HL-60 (cell line): ENCODE results near the gene EBF3.

Source experiments
- DNase-seq, 2 experiments: peaks; one replicate each; pipeline ENCODE4 v3.0.0-alpha.2; 2010 to 2020; ENCODE audit warnings: low read depth in 1 of 2, low spot score in 1 of 2
- H3K27ac ChIP-seq: fragments of 250-450 bp; sonication (Bioruptor Pico); replicated peaks from 2 replicates; pipeline ENCODE4 v1.5.1; 2020; ENCODE audit warnings: mild to moderate bottlenecking, moderate library complexity
- H3K27me3 ChIP-seq: fragments of 250-450 bp; sonication (Bioruptor Pico); 2 replicates; pipeline ENCODE4 v1.5.1; 2021; ENCODE audit warnings: mild to moderate bottlenecking, moderate library complexity; ENCODE audit not compliant: insufficient read depth, poor library complexity, severe bottlenecking
- H3K4me3 ChIP-seq: replicated peaks from 2 replicates; pipeline ENCODE4 v1.5.1; 2011; ENCODE audit warnings: mild to moderate bottlenecking, control low read depth, low read length; ENCODE audit not compliant: insufficient read depth
- CTCF ChIP-seq: IDR thresholded peaks from one replicate; pipeline ENCODE4 v1.5.1; 2011; ENCODE audit warnings: low read length, control low read depth, inconsistent platforms; ENCODE audit not compliant: insufficient read depth
- GABPA ChIP-seq: IDR thresholded peaks from 2 replicates; pipeline ENCODE4 v1.6.1; 2012; ENCODE audit warnings: low read depth
- POLR2AphosphoS5 ChIP-seq: IDR thresholded peaks from 2 replicates; pipeline ENCODE4 v1.6.1; 2012; ENCODE audit warnings: low read depth
- REST ChIP-seq: IDR thresholded peaks from 2 replicates; pipeline ENCODE4 v1.6.1; 2012; ENCODE audit warnings: low read depth; ENCODE audit not compliant: insufficient replicate concordance
- SPI1 ChIP-seq: IDR thresholded peaks from 2 replicates; pipeline ENCODE4 v1.6.1; 2012; ENCODE audit warnings: low read depth, mild to moderate bottlenecking, borderline replicate concordance

EBF3 gene

GRCh38 chr10:129939416-129940275, 24.4 kb downstream of the EBF3 start:
- Histone ChIP-seq H3K4me3 (no peak overlapping the region), H3K27ac (no peak overlapping the region), H3K27me3 (no peaks in the 10 kb centered on the region)
- DNase-seq: no peak
- TF ChIP-seq REST (no peak), GABPA (no peak)

GRCh38 chr10:129938460-129938859, 25.6 kb downstream of the EBF3 start:
- H3K27ac ChIP-seq: no peak overlapping the region
- H3K27me3 ChIP-seq: no peaks in the 10 kb centered on the region
- no peak overlapping the region for H3K4me3 ChIP-seq
- no peak for TF ChIP-seq SPI1
- no peak for TF ChIP-seq GABPA
- TF ChIP-seq REST: no peak
- TF ChIP-seq POLR2AphosphoS5: no peak
- no peak for TF ChIP-seq CTCF
- no peak for DNase-seq

- Histone ChIP-seq H3K27me3 (no peaks in the 10 kb centered on the region), H3K27ac (no peak overlapping the region), H3K4me3 (no peak overlapping the region)
- TF ChIP-seq REST (no peak), POLR2AphosphoS5 (no peak), SPI1 (no peak), CTCF (no peak), GABPA (no peak)
- no peak for DNase-seq
Measured at GRCh38 chr10:129937351-129937751, 26.7 kb downstream of the EBF3 start.
